Muscle of arm (tissue), 12 donors: ENCODE results near the gene KCNH1. TPM values are rescaled to one million over a fixed set of nuclear protein-coding genes. Genes with fewer than 3 reads are reported as not detected.

ENCODE experiments used
- DNase-seq: peaks from one replicate; pipeline ENCODE4 v3.0.0-alpha.2; 2013
- polyA plus RNA-seq, 12 donors: library from polyadenylated mRNA; unstranded; fragments of 120-200 nt; gene quantifications; one replicate each; pipeline ENCODE4 v1.2.1, GENCODE V29; 2013; ENCODE audit not compliant: insufficient read length in 12 of 12

KCNH1 gene
- polyA plus RNA-seq, 12 donors, result 0.19 to 0.63 (median 0.35) TPM; not detected in 2

DNA sequence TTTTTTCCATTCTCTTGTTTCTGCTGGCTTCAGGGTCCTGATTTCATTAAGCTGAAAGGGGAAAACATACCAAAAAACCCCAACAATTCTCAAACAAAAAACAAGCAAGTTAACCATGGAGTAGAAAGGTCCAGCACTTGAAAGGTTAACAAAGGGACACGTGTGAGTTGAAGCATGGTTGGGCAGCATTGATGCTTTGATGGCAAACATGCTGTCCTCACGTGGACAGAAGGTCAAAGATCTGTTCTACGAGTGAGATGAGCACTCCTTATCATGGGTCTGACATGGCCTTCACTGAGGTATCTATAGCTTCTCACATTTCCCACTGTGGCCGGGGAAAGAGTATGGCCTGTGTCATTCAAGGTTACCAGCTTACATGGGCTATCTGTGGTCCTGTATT lies 410.3 kb downstream of the KCNH1 start:
- no peak for DNase-seq

- no peak for DNase-seq
Measured at GRCh38 chr1:210722410-210723081, 411.4 kb downstream of the KCNH1 start.

GRCh38 chr1:210715072-210715471 lies 418.9 kb downstream of the KCNH1 start:
- no peak for DNase-seq

GRCh38 chr1:210711825-210712612 lies 421.9 kb downstream of the KCNH1 start:
- no peak for DNase-seq

DNA sequence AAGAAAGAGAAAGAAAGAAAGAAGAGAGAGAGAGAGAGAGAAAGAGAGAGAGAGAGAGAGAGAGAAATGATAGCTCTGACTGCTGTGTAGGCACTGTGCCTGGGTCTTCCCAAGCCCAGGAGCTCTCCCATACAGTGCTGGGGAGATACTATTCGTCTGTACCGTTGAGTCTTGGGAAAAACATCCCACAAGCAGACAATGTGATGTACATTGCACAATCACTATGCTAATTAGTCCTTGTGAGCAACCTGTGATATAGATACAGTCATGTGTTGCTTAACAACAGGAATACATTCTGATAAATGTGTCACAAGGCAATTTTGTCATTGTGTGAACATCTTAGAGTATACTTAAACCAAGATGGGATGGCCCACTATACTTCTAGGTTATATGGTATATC lies 424.2 kb downstream of the KCNH1 start:
- DNase-seq, result no peak

- no peak for DNase-seq
Measured at GRCh38 chr1:210707300-210708240, 426.4 kb downstream of the KCNH1 start.

DNA sequence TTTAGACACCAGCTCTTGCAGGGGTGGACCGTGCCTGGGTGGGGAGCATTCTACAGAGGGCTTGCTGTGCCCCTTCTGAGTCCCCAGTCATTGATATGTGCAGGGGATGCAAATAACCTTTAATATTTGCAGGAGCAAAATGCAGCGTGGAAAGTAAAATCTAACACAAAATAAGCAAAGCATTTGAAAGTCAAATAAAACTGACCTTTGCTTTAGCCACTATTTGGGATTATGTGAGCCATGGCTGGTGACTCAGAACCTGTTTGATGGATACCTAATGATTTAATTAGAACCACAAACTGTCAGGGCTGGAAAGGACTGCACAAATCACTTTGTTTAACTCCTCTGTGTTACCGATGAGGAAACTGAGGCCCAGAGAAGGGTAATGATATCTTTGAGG lies 427.7 kb downstream of the KCNH1 start:
- no peak for DNase-seq

GRCh38 chr1:210705086-210705485 lies 428.9 kb downstream of the KCNH1 start:
- DNase-seq, result no peak

- no peak for DNase-seq
Measured at GRCh38 chr1:210703593-210703992, 430.4 kb downstream of the KCNH1 start.

DNA sequence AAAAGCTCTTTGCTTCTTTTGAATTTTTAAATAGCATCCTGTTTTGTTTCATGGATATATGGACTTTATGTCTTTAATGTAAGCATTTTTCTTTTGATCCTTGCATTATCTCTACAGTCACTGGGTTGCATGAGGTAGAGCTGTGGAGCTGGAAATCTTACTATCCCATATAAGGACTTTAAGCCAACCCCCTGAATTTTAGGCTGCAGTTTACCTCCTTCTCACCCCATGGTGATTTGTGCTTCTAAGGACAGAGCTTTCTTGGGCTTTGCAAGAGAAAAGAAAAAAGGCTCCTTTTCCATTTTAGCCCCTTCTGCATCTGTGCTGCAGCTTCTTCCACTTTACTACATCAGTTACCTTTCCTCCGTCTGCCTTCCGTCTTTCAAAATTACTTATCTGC lies 431.4 kb downstream of the KCNH1 start:
- DNase-seq, result no peak

DNA sequence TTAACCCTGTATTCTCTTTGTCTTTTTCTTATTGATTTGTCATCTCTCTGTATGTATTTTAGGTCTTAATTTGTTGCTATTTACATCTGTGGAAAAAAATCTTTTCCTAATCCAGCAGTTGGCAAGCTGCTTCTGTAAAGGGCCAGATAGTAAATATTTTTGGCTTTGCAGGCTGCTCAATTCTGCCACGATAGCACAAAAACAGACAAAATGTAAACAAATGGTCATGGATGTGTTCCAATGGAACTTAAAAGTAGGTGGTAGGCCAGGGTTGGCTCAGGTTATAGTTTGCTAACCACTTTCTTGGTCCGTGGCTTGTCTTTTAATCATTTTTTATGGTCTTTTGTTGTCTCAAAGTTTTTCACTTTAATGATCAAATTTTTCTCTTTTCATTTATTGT lies 433.4 kb downstream of the KCNH1 start:
- peak; percentile 12 for DNase-seq

DNA sequence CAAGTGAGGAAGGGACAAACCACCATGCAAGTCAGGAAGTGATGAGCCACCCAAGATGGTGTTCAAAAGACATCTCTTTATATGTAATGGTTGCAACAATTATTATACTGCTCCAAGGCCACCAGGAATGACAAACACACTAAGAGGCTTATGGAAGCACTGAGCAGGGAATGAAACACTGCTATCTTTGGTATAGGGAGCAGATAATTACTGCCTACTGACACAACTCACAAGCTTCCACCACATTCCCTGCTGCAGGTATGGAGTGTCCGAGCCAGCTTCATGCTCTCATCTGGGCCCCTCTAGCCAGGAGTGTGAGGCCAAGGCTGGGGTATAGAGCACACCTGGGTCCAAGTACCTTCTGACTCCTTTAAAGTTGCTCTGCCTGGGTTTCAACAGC lies 433.9 kb downstream of the KCNH1 start:
- no peak for DNase-seq

- no peak for DNase-seq
Measured at GRCh38 chr1:210698661-210699060, 435.3 kb downstream of the KCNH1 start.

- no peak for DNase-seq
Measured at GRCh38 chr1:210697185-210697584, 436.8 kb downstream of the KCNH1 start.

DNA sequence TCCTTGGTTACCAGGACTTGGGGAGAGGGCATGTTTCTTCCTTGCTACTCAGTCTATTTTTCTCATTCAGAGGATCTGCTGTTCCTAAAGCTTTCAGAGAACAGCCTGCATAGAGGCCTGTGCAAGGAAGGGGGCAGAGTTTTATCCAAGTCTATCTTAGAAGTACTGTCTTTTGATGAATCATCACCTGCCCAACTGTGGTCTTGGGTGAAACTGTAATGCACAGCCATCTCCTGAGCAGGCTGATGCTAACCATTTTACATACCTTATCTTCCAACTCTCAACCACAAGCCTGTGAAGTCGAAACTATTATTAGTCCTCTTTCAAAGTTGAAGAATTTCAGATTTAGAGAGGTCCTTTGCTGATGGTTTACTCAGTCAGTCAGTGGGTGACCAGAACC lies 437.2 kb downstream of the KCNH1 start:
- DNase-seq, result no peak

DNA sequence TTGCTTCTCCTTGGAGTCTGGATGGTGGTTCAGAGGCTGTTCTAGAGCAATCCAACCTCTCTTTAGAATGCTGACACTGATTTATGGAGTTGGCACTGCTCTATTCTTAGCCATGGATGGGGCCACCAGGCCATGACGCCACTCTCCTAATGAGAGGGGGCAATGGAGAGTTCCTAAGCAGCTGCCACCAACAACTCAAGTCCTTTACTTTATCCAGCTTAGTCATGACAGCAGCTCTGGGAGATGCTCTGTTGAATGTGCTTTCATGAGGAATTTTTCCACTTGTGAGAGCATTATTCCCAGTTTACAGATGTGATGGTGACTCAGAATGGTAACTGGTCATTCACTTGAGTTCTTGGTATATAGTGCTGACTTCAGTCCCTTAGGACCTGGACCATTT lies 438.9 kb downstream of the KCNH1 start:
- DNase-seq, result no peak

DNA sequence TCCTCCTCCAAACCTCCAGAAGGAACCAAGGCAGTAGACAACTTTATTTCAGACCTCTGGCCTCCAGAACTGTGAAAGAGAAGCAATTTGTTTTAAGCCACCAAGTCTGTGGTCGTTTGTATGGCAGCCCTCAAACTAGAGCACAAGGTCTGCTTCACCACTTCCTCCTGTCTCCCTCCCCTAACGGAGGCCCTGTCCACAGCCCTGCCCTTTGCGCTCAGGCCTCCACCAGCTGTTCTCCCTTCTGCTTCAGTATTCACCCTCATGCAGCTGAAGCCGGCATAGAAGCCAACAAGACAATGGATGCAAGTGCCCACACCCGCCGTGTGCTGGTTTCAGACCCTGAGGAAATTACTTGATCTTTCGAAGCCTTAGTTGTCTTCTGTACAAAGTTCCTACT lies 441.2 kb downstream of the KCNH1 start:
- DNase-seq, result no peak

DNA sequence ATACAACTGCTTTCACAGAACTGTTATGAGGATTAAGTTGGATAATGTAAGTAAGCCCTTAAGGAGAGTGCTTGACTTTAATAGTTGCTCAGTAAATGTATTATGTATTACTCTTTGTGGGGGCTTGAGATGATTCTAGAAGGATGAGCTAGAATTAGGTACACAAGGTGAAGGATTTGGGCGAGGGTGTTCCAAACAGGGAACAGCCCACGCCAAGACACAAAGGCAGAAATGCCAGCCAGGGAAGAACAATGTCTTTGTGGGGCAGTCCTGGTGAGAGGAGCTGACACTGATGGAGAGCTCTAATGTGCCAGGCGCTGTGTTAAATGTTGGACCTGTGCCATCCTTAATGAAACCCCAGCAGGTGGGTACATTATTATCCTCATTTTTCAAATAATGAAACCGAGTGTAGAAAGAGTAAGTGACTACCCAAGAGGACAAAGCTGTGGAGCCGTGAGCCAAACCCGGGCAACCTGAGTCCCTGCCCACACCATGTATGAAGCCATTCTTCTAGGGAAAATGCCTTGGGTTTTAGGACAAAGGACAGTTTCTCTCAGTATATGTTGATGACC lies 442.8 kb downstream of the KCNH1 start:
- no peak for DNase-seq

DNA sequence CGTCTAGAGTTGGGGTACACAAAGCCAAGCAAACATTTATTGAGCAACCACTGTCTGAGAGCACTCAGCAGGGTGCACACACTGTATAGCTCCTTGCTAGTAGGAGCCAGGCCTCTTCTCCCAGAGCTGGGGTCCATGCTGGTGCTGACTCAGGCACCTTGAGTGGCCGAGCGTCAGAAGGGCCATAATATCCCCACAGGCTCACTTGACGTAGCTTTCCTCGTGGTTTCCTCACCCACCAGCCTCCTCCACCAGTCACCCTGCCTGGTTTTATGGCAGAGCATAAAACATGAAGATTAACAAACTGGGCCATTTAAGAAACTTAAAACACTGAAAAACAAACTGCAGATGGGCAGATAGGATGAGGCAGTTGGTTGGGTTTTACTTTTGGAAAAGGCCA lies 443.7 kb downstream of the KCNH1 start:
- no peak for DNase-seq

DNA sequence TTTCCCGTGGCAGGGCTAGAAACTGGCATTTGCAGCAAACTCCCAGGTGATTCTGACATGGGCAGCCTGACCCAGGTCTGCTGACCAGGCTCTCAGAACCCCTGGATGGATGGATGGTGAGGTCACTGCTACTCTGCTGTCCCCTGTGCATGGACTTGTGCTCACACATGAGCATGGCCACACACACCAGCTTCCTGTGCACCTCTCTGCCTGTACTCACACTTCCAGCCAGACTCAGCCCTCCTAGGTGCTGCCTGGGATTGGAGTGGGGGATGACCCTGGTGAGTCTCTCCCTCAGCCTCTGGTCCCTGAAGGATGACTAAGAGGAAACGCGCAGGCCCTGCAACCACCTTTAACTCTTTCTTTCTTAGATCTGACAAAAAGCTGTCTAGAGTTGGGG lies 444.1 kb downstream of the KCNH1 start:
- no peak for DNase-seq

GRCh38 chr1:210688512-210689234 lies 445.3 kb downstream of the KCNH1 start:
- no peak for DNase-seq
